Measurements from ENCODE around the gene NAV1.
"Not testable (repeated sequence)": the region's sequence is repeated elsewhere in the genome, so short reads cannot be mapped to it uniquely, and the experiment has no call there.

NAV1 gene

GRCh38 chr1:201549522-201549921 lies 10.6 kb downstream of the NAV1 start:
- DNase-seq, result not testable (repeated sequence)

- DNase-seq, result no peak
These were observed 12.2 kb downstream of the NAV1 start for GRCh38 chr1:201551096-201551495.

DNA sequence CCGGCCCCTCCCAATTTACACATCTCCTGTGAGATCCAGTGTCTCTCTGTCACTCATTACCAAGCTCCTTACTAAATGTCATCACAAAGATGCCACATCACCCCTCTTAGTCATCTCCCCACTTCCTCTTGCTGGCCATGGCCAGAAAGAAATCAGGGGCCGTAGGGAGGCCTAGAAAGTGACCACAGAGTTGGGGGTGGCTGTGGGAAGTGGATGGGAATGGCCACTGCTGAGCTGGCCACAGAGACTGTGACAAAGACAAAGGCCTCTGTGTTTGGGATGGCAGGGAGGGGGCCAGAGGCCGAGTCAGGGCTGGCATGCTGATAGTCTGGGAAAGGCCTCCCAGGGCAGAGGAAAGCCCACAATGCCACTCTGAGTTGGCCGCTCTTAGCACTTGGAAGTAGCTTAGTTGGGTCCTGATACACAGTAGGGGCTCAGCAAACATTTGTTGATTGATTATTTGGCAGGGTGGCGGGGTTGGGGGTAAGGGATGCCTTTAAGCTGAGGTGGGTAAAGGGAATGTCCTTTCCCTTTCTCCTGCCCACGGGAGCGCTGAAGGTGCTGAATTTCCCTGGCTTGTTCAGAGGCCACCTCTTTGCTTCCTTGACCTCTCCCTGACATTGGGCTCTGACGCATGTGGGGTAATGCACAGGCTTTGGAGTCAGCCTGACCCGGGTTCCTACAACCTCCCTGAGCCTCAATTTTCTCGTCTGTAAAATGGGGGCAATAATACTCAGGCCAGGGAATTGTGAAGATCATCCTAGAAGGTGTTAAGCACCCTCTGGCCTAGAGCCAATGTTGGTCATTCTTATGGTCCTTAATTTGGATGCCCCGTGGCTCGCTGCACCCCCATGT lies 13.2 kb downstream of the NAV1 start:
- no peak for DNase-seq

- DNase-seq, result no peak
These were observed 14.0 kb downstream of the NAV1 start for GRCh38 chr1:201552941-201553351.

- no peak for DNase-seq
These were observed 14.7 kb downstream of the NAV1 start for GRCh38 chr1:201553496-201554189.

GRCh38 chr1:201554190-201554600 lies 15.3 kb downstream of the NAV1 start:
- no peak for DNase-seq

DNA sequence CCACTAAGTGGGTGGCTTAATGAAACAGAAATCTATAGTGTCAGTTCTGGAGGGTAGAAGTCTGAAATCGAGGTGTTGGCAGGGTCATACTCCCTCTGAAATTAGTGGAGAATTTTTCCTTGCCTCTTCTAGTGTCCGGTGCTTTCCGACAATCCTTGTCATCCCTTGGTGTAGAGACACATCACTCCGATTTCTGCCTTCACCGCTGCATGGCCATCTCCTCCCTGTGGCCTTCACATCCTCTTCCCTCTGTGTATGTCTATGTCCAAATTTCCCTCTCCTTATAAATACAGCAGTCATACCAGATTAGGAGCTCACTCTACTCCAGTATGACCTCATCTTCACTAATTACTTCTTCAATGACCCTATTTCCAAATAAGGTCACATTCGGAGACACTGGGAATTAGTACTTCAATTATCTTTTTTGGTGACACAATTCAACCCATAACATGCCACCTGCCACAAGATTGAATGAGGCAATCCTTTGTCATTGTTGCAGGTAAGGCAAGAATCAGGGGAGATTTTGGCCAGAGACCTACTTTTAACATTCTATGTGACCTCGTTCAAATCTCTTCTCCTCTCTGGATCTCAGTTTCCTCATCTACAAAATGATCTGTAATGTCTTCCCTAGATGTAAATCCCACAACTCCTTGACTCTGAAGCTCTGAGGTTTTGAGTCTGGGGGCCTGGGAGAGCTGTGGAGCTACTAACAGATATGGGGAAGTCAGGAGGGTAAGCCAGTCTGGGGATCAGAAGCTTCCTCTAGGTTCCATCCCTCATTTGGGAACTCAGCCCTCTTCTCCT lies 16.1 kb downstream of the NAV1 start:
- no peak for DNase-seq

- DNase-seq, result no peak
These were observed 16.6 kb downstream of the NAV1 start for GRCh38 chr1:201555593-201555945.

DNA sequence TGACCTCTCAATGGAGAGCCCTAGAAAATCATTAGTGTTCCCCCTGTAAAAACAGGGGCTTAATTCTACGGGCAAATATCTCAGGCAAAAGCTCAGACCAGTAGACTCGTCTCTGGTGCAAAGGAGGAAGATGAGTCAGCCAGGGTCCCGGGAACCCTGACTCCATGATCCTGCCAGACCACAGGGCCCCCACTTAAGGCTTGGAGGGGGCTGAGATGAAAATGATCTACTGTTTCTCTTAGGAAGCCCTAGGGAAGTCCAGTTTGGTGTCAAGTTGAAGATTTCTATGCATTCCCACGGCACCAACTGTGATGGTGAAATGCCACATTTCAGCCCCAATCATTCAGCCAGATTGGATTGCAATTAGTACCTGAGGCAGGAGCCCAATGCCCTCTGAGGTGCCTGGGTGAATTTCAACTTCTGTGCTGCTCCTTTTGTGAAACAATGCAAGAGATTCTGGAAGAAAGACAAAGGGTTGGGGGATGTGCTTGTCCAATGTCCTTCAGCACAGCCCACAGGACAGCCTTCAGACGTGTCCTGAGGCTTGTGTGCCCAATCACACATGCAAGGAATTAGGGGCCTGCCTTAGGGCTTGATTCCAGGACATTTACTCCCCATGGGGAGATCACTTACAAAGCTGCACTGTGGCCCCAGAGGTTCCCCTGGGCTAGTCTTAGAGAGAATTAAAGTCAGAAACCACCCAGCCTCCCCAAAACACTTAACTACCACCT lies 18.1 kb downstream of the NAV1 start:
- DNase-seq, result no peak

- no peak for DNase-seq
These were observed 18.6 kb downstream of the NAV1 start for GRCh38 chr1:201557572-201557958.

DNA sequence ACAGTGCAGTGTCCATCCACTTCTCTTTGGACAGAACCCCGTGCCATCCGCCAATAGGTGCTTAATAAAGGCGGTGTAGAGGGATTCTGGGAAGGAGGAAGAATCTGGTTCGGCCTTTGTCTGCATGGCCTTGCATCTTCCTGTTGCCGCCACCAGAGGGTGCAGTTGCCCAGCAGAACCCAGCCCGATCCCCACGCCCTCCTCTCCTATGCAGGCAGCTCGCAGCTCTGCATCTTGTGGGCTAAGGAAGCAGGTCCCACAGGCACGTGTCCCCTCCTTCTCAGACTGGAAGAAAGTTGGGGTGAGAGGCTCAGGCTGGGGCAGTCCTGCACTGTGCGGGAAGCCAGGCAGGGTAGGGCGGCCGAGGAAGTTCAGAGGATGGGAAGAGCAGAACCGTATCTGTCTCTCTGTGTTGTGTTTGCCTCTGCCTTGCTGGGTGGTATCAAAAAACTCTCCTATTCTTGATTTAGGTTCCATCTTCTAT lies 20.8 kb downstream of the NAV1 start:
- no peak for DNase-seq

DNA sequence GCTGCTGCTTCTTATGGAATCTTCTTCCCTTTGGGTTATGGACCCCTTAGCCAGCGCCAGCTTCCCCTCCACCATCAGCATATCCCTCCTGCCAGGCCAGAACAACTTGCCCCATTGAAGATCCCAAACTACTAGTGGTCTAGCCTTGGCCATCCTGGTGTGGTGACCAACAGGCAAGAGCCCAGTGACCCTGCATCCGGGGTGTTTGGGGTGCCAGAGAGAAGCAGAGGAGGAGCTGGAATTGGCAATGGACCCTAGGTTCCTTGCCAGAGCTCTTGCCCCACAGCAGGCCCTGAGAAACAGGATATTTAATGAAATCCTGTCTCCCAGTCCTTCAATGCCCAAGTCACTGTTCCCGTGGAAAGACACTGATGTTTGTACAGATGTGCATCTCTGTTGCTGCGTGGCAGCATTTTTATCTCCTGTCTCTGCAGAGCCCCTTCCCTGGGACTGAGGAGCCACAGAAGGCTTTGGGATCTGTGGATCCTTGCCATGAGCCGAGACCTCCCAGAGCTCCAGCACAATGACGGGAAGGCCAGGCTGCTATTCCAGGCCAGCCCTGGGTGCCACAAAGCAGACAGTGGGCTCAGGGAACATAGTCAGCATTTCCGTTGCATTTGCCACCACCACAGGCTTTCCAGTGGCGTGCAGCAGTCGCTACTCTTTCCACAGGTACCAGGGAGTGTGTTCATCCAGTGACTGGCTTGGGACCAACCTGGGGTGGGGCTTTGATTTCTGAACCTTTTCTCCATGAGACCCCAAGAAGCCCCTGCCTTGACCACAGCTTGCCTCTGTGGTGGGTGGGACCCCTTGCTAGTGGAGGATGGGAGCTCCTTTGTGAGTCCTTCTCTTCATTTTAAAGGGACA lies 21.6 kb downstream of the NAV1 start:
- DNase-seq, result no peak

DNA sequence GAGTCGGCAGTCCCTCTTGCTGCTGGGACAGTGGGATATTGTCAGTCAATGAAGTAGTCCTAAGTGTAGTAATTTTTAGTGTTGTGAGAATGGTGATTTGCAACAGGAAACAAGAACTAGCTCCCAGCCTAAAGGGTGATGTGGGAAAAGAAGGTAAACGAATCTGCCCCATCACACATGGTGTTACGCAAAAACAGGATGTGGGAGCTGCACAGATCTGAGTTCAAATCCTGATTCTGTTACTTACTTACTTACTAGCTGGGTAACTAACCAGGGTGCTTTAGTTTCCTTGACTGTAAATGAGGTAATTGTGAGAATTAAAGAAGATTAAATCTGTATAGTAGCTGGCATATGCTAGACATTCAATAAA lies 22.3 kb downstream of the NAV1 start:
- no peak for DNase-seq

DNA sequence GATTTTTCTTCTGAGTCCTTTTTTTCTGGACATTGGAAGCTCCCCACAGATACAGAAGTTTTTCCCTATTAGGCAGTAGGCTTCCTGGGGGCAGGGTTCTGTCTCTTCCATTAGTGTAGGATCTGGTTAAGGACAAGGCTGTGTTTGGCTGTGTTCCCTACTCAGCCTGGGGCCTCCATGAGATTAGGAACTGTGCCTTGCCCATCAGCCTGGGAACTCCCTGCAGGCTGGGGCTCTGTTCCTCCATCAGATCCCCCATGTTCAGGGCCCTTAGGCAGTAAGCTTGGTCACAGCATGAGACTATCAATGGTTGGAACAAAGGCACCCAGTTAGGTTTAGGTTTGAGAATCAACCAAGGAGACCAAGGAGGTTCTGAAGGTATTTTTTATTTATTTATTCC lies 22.7 kb downstream of the NAV1 start:
- DNase-seq, result no peak

DNA sequence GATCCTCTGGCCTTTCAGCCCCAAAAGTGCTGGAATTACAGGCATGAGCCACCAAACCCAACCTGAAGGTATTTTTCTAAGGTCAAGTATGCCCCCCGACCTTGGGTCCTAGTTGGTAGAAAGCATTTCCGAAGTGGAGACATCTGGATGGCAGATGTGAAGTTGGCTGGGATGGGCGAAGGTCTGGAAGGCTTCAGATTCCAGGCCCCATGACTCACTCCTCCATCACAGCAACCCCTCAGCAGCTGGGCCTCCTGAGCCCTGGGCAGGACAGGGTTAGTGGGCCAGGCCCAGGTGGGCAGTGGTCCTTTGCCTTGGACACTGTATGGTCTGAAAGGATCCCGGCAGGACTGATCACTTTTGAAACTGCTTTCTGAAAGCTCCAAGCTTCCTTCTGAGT lies 23.3 kb downstream of the NAV1 start:
- DNase-seq, result no peak

- DNase-seq, result no peak
These were observed 23.9 kb downstream of the NAV1 start for GRCh38 chr1:201562659-201563405.

DNA sequence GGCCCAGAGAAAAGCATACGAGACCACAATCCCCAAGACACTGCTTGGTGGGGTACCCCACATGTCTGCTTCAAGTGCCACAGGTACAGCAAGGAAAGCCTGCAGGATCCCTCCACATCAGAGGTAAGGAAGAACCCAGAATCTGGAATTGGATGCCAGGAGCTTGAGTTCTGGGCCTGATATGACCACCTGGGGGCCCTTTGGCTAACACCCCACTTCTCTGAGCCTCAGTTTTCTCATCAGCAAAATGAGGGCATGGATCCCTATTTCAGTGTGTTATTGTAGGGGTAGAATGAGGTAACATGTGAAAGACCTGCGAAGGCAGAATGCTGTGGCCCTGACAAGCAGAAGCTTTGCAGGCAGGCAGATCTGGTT lies 24.5 kb downstream of the NAV1 start:
- DNase-seq, result no peak

- no peak for DNase-seq
These were observed 25.0 kb downstream of the NAV1 start for GRCh38 chr1:201563941-201564340.

DNA sequence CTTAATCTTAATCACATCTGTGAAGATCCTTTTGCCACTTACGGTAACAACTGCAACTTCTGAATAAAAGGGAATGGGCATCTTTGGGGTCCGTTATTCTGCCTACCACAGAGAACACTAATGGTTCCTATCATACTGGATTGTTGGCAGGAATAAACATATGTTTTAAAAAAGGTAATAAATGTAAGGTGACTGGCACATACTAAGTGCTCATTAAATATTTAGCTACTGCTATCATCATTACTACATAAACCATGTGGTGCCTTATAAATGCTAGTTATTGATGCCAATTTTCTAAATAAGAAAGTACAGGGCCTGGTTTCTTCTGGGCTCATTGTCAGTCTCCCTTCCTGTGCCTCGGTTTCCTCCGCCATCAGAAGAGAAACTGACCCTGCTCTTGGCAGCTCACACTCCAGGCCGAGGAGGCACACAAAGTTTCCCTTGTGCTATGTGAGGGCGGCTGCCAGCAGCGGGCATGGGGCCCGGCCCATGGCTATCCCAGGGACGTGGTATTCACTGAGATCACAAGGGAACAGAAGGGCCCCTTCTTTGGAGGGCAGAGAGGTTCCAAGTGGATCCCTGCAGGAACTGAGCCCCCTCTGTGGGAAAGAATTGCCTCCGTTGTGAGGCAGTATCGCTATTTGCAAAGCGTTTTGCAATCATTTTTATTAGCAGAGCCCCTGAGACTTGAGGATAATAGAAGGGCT lies 26.2 kb downstream of the NAV1 start:
- DNase-seq, result no peak

- DNase-seq, result no peak
These were observed 27.0 kb downstream of the NAV1 start for GRCh38 chr1:201565771-201566528.
